GM12872 (cell line): ENCODE data around the gene CHCHD2.

Experiments
- TF ChIP-seq, protein P1 (sequence below): IDR thresholded peaks from 3 replicates; pipeline ENCODE4 v1.5.1; 2011; ENCODE audit warnings: low read depth, mild to moderate bottlenecking, low read length, moderate library complexity; ENCODE audit not compliant: insufficient read depth

The CHCHD2 gene

DNA sequence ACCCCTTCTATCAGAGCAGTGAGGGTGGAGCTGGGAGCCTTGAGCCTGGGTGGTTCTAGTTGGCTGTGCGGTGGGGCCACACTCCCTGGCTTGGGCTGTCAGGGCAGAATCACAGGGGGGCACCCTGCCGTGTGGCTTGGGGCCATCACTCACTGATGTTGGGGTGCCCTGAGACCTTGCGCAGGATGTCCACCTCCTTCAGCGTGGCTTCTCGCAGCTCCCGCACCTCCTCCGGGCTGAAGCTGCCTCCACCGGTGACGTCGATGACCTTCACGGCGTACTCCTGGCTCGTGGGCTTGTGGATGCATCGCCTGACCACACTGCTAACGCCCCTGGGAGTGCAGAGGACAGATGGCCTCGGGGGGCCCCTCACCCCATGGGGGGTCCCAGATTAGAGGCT lies 18.8 kb downstream of the CHCHD2 start:
- TF ChIP-seq, protein P1, sequence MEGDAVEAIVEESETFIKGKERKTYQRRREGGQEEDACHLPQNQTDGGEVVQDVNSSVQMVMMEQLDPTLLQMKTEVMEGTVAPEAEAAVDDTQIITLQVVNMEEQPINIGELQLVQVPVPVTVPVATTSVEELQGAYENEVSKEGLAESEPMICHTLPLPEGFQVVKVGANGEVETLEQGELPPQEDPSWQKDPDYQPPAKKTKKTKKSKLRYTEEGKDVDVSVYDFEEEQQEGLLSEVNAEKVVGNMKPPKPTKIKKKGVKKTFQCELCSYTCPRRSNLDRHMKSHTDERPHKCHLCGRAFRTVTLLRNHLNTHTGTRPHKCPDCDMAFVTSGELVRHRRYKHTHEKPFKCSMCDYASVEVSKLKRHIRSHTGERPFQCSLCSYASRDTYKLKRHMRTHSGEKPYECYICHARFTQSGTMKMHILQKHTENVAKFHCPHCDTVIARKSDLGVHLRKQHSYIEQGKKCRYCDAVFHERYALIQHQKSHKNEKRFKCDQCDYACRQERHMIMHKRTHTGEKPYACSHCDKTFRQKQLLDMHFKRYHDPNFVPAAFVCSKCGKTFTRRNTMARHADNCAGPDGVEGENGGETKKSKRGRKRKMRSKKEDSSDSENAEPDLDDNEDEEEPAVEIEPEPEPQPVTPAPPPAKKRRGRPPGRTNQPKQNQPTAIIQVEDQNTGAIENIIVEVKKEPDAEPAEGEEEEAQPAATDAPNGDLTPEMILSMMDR: no peak

- TF ChIP-seq, protein P1: no peak
Measured at GRCh38 chr7:56086761-56087160, 19.5 kb downstream of the CHCHD2 start.

DNA sequence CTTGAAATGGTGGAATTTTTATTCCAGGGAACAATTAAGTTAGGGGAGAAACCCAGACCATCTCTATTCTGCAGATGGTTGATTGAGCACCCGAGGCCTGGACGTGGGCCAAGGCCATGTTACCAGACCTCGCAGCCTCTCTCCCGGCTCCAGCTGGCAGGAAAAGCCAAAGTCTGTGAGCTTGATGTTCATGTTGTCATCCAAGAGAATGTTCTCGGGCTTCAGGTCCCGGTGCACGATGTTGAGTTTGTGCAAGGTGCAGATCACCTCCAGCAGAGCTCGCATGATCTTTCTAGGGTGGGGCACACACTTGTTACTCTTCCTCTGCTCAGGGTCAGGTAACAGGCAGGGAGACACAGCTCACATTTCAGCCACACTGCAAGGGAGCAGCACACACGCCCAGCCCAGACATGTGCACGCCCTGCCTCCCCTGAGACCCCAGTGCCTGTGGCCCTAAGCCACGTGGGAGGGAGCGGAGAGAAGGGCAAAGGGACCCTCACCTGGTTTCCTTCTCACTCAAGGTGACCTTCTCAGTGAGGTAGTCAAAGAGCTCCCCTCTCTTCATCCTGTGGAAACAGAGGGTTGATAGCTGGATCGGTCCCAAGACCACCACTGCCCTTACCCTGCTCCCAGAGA lies 23.0 kb downstream of the CHCHD2 start:
- TF ChIP-seq, protein P1: no peak

DNA sequence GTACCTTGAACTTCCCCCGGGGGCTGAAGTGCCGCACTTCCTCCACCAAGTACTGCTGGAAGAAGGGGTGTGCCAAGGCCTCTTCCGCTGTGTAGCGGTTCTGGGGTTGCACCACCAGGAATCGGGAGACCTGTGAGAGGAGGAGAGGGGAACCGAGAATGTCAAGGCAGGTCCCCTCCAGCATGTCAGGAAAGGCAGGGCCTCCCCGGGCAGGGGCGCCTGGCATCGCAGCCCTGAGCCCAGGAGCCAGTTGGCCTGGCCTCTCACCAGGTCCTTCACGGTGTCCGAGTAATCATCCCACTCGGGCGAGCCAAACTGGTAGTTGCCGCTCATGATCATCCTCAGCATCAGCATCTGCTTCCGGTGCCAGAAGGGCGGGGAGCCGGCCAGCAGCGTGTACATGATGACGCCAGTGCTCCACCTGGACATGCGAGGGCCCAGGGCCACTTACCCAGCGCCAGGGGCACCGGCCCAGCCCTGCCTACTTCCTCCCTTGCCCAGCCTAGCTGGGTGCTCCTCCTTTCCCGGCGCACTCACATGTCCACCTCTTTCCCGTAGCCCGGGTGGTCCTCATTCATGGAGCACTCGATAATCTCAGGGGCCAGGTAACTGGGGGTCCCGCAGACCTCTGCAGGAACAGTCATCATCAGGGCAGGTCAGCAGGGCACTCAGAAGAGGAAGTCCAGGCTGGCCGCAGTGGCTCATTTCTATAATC lies 24.5 kb downstream of the CHCHD2 start:
- TF ChIP-seq, protein P1: no peak

DNA sequence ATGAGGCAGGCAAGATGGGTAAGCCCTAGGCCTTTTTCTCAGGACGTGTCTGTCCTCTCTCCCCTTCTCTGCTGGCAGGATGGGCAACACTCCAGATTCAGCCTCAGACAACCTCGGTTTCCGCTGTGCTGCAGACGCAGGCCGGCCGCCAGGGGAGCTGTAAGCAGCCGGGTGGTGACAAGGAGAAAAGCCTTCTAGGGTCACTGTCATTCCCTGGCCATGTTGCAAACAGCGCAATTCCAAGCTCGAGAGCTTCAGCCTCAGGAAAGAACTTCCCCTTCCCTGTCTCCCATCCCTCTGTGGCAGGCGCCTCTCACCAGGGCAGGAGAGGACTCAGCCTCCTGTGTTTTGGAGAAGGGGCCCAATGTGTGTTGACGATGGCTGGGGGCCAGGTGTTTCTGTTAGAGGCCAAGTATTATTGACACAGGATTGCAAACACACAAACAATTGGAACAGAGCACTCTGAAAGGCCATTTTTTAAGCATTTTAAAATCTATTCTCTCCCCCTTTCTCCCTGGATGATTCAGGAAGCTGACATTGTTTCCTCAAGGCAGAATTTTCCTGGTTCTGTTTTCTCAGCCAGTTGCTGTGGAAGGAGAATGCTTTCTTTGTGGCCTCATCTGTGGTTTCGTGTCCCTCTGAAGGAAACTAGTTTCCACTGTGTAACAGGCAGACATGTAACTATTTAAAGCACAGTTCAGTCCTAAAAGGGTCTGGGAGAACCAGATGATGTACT lies 26.7 kb downstream of the CHCHD2 start:
- TF ChIP-seq, protein P1: no peak

DNA sequence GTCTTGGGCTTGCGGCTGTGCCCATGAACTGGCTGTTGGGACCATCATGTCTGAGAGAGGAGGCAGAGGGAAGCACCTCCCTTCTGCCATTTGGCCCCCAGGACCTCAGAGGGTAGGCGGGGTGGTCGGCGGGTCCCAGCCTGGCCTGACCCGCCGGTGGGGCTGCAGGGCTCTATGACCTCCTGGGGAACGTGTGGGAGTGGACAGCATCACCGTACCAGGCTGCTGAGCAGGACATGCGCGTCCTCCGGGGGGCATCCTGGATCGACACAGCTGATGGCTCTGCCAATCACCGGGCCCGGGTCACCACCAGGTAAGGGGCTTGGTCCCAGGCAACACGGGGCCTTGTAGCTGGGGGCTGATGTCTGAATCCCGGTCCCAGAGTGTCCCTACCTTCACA lies 28.1 kb downstream of the CHCHD2 start:
- TF ChIP-seq, protein P1: no peak

GRCh38 chr7:56077681-56078080 lies 28.6 kb downstream of the CHCHD2 start:
- TF ChIP-seq, protein P1: no peak
